HG02642 (cell line): ENCODE measurements around the gene NAALADL1.

ENCODE experiments used
- ATAC-seq: cut with Tn5 transposase; IDR thresholded peaks from one replicate; pipeline ENCODE4 v1.9.1; 2021; ENCODE audit warnings: mild to moderate bottlenecking; ENCODE audit not compliant: unreplicated experiment, poor library complexity

Gene NAALADL1

DNA sequence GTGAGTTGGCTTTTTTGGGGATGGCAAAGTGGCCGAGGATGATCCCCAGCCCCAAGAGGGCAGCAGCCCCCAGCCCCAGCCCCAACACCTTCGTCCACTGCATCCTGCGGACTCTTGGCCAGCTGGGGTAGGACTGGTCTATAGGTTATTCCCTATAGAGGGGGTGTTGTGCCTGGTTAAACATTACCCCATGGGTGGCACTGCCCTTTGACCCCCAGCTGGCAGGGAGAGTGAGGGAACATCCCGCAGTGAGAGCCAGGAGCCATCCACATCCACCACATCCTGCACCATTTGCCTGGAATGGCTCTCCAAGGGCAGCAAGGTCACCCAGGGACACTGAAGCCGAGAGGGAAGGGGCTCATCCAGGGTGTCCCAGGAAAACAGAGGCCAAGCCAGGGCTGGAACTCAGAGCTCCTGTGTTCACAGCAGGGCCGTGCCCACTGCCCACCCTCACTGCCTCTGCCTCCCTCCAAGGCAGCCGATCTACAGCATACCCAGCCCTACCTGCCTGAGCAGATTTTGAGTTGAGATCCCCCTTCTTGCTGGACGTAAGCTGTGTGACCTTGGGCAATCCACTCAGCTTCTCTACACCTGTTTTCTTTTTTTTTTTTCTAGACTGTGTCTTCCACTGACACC is at the start of gene NAALADL1:
TSS of gene NAALADL1 (minus strand) at position 135 of the 636 bp plus-strand sequence. CDS start at position 103, 32 bp downstream.
- no peak for ATAC-seq

- ATAC-seq, result no peak
Observed at GRCh38 chr11:65107751-65108468, 49.6 kb upstream of the NAALADL1 start.

DNA sequence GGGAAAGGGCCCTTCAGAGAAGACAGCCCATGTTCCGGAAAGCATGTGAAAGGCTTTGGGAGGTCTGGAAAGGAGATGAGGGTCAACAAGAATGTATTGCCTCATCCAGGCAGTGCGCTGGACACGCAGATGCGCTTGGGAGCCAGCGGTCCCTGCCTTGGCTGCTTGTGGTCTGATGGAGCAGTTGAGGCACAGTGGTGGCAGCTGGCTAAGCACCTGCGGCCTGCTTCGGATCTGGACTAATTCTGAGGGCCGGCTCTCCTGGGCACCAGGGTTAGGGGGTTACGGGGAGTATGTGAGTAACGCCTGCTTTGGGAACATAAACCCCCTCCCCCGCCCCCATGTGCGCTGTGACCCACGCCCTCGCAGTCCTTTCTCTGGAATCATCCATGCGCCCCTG is 48.7 kb upstream of the NAALADL1 start:
- ATAC-seq, result no peak

DNA sequence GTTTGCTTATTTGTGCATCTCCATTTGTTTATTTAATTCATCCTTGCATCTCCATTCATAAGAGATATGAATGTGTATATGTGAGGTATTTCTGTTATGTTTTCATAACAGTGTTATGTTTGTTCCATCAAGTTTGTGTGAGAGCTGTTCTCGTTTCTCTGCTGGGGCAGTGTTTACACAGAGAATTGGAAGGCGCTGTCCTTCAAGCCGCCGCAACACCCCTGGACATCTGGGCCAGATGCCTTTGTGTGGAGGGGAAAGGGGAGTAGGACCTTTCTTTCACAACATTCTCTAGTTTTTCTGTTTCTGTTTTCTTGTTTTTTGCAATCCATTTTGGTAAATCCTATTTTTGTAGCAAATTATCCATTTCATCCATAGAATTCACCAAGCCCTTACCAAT is 46.3 kb upstream of the NAALADL1 start:
- ATAC-seq, result no peak

DNA sequence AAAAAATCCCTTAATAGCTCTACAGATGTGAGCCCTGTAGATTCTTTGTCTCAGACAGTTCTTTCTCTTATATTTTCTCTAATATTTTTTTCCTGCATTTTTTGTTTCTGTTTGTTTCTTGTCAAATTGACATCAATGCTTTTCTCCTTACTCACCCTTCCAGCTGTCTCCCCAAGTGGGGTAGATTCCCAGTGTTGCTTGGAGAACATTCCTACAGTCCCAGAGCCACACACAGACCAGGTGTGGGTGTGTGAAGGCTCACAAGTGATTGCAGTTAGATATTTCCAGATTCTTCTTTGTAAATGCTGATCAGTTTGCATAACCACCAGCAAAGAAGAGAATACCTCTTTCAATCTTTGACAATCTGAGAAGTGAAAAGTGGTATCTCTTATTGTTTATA is 45.1 kb upstream of the NAALADL1 start:
- ATAC-seq, result no peak

DNA sequence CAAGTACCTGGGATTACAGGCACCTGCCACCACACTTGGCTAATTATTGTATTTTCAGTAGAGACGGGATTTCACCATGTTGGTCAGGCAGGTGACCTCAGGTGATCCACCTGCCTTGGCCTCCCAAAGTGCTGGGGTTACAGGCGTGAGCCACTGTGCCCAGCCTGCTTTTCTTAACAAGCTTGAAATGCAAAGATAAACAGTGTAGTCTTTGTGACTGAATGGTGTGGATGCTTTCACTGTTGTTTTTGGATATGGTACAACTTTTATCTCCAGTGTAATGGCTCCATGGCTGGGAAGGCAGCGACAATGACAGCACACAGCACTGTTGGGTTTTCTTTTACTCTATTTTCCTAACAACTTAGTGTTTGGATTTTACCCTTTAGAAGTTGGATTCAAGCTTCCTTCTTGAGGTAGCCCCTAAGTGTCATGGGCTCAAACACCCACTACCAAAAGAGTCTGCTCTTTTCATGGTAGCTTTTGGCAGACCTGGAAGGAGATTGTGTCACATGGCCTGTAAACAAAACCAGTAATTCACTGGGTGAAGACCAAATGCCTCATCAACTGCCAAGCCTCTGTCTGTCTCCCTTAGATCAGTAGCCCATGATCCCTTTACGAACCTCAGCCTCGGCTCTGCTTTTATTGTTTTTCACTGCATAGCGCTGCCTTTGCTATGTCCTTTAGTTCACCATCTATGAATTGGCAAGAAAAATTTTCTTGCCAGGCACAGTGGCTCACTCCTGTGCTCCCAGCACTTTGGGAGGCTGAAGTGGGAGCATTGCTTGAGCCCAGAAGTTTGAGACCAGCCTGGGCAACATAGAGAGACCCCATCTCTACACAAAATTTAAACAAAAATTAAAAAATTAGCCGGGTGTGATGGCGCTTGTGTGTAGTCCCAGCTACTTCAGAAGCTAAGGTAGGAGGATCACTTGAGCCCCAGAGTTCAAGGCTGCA is 44.1 kb upstream of the NAALADL1 start:
- no peak for ATAC-seq

DNA sequence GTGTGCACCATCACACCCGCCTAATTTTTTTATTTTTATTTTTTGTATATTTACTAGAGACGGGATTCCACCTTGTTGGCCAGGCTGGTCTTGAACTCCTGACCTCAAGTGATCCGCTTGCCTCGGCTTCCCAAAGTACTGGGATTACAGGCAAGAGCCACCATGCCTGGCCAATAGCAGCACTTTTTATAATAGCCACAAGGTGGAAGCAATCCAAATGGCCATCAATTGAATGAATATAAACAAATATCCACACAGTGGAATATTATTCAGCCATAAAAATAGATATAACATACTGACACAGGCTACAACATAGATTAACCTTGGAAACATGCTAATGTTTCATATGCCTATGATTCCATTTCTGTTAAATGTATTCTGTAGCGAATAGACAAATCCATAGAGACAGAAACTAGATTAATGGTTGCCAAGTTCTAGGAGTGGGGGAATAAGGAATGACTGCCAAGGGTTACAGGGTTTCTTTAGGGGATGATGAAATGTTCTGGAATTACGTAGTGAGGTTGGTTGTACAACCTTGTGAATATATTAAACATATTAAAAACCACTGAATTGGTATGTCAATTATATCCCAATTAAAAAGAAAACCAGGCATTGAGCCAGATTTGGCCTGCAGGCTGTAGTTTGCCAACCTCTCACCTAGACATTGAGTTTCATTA is 42.5 kb upstream of the NAALADL1 start:
- ATAC-seq, result no peak

- ATAC-seq, result no peak
Observed at GRCh38 chr11:65096926-65097325, 38.6 kb upstream of the NAALADL1 start.

DNA sequence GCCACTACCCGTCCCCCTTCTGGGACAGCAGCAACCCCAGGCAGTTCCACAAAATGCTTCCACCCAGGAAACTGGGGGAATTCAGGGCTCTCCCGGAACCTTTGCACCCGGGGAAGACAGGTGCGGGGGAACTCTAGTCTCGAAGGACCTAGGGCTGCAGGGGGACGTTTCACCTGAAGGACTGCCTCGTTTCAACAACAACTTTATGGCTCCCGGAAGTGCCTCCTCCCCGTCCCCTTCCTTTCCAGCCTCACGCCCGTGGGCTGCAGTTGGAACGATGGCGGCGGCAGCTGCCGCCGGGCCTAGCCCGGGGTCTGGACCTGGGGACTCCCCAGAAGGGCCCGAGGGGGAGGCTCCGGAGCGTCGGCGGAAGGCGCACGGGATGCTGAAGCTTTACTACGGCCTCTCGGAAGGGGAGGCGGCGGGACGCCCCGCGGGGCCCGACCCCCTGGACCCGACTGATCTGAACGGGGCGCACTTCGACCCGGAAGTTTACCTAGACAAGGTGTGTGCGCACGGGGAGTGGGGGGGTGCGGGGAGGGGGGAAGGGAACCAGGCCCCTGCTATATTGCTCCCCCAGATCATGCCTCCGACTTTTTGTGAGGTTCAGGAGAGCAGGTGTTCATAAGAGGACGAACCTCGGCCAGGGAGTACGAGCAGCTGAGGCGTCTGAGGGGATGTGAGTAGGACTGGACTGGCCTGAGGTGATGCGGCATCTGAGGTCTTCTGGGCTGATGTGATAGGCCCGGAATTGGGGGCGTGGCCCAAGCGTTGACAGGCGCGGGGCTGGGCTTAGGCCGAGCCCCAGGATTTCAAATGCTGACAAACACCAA is 37.8 kb upstream of the NAALADL1 start, which contains the start of gene VPS51:
TSS of gene VPS51 (plus strand) at position 241 of the 833 bp plus-strand sequence. CDS start at position 278, 37 bp downstream.
- ATAC-seq, result peak; percentile 81

DNA sequence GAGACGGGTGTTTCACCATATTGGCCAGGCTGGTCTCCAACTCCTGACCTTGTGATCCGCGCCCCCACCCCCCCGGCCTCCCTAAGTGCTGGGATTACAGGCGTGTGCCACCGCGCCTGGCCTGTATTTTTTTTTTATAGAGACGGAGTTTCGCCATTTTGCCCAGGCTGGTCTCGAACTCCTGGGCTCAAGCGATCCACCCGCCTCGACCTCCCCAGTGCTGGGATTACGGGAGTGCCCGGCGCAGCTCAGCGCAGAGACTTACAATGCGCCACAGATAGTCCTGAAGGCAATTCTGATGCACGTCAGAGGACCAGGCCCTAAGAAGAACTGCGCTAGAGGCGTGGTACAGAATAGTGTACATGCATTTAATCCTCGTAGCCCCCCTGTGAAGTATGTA is 37.1 kb upstream of the NAALADL1 start:
- no peak for ATAC-seq

GRCh38 chr11:65090628-65091027 is 32.3 kb upstream of the NAALADL1 start:
- ATAC-seq, result no peak

GRCh38 chr11:65089621-65090020 is 31.3 kb upstream of the NAALADL1 start:
- no peak for ATAC-seq

- ATAC-seq, result no peak
Observed at GRCh38 chr11:65087827-65088226, 29.5 kb upstream of the NAALADL1 start.

DNA sequence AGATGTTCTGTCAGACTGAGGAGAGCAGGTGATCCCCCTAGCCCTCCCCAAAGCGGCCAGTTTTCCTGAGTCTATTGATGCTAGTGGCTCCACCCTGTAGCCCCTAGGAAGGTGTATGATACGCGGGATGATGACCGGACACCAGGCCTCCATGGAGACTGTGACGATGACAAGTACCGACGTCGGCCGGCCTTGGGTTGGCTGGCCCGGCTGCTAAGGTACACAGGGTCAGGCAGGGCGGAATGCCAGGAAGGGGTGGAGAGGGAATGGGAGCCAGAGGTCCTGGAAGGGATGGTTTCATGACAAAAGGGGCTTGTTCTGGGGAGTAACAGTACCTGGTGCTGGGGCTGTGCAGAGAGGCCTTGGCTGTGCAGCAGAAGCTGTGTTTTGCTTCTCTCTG is 28.9 kb upstream of the NAALADL1 start:
- ATAC-seq, result no peak

GRCh38 chr11:65086809-65087208 is 28.5 kb upstream of the NAALADL1 start:
- no peak for ATAC-seq

DNA sequence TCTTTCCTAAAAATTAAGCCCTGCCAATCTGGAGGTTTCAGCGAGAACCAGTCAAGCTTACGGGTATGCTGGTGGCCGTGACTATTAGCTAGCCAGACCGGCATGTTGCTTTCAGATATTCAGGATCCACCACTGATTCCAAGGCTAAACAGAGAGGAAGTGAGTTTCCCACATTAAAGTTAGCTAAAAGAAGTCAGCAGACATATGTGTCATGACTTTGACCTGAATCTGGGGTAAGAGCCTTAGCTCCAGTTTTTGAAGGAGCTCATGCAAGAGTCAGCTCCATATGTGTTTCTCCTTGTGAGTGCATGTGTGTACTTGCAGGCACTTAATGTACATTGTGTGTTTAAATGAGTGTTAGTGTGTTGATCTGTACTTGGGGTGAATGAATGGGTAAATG is 27.1 kb upstream of the NAALADL1 start:
- no peak for ATAC-seq

- ATAC-seq, result peak; percentile 8
Observed at GRCh38 chr11:65084598-65085375, 26.4 kb upstream of the NAALADL1 start.

DNA sequence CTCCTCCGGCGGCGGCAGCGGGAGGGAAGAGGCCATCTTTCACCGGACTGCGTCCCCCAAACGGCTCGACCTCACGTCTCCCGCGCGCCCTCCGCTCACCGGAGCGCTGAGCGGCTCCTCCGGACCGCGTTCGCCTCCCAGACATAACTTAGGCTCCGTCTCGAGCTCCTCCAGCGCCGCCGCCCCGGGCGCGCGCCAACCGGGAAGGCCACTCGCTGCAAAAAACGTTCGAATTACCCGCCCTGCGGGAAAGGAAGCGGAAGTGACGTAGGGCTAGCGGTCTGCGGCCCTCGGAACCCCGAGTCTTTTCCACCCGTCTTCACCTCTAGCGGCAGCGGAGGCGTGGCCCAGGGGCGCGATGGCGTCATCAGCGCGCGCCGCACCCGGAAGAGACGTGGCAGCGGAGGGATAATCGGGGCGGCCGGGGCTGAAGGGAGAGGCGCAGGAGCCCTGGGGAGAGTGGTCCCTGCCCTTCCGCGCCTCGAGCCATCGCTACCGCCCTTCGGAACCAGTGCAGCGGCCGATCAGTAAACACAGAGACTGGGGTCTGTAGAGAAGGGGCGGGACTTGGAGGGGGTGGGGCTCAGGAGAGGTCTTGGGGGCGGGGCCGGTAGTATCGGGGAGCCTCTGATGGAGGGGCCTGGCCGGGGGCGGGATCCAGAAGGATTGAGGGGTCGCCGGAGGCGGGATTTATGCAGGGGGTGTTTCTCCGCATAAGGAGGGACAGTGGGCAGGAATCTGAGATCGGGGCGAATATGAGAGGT is 25.7 kb upstream of the NAALADL1 start, which contains the start of the genes CDCA5 and ZFPL1:
TSS of gene CDCA5 (minus strand) at position 207 of the 764 bp plus-strand sequence. CDS start at position 145, 62 bp downstream.
TSS of gene ZFPL1 (plus strand) at position 389 of the 764 bp plus-strand sequence. CDS start 477 bp downstream, outside the sequence.
- peak; percentile 80 for ATAC-seq
